Keratinocyte (primary cell): ENCODE results near the gene MYO19. TPM values are rescaled to one million over a fixed set of nuclear protein-coding genes. Genes with fewer than 3 reads are reported as not detected.

Experiments
- DNase-seq: peaks from one replicate; pipeline ENCODE4 v3.0.0-alpha.2; 2011; ENCODE audit warnings: low read depth, missing footprints, low spot score
- FAIRE-seq: peaks from 2 replicates; lab custom pipeline; 2011; peaks lifted over from hg19 to GRCh38; lab: Jason Lieb, UNC
- H2AFZ ChIP-seq: 2 replicates; pipeline ENCODE4 v1.6.0; 2012; ENCODE audit warnings: low read length, control low read depth, inconsistent platforms; ENCODE audit not compliant: control insufficient read depth
- H3K27ac ChIP-seq: 2 replicates; pipeline ENCODE4 v1.5.1; 2011; ENCODE audit warnings: low read length; ENCODE audit not compliant: control insufficient read depth, insufficient read depth
- H3K27me3 ChIP-seq: 3 replicates; pipeline ENCODE4 v1.6.0; 2011; ENCODE audit warnings: low read length; ENCODE audit not compliant: control insufficient read depth, insufficient read depth; ENCODE audit errors: extremely low read depth
- H3K36me3 ChIP-seq, 2 experiments: 2 replicates in 1 of 2; 3 replicates in 1 of 2; pipeline ENCODE4 v1.5.1; 2011; ENCODE audit warnings: low read length in 2 of 2, mild to moderate bottlenecking in 1 of 2; ENCODE audit not compliant: control insufficient read depth in 2 of 2, insufficient read depth in 2 of 2; ENCODE audit errors: extremely low read depth in 1 of 2
- H3K4me1 ChIP-seq: 3 replicates; pipeline ENCODE4 v1.5.1; 2011; ENCODE audit warnings: low read length; ENCODE audit not compliant: control insufficient read depth, insufficient read depth; ENCODE audit errors: extremely low read depth
- H3K4me2 ChIP-seq: 3 replicates; pipeline ENCODE4 v1.6.0; 2011; ENCODE audit warnings: low read depth, low read length; ENCODE audit not compliant: control insufficient read depth, insufficient read depth; ENCODE audit errors: extremely low read depth
- H3K4me3 ChIP-seq, 3 experiments: fragments of 200-600 bp in 1 of 3; sonication (generic) in 1 of 3; 2 replicates in 2 of 3; 3 replicates in 1 of 3; pipeline ENCODE4 v1.5.1; 2011 to 2016; ENCODE audit warnings: low read length in 3 of 3, mild to moderate bottlenecking in 3 of 3, control low read depth in 2 of 3, inconsistent platforms in 1 of 3, low read depth in 1 of 3, mixed read lengths in 1 of 3, mixed run types in 1 of 3, moderate library complexity in 1 of 3; ENCODE audit not compliant: control insufficient read depth in 2 of 3, insufficient read depth in 2 of 3; ENCODE audit errors: extremely low read depth in 1 of 3
- H3K79me2 ChIP-seq: 2 replicates; pipeline ENCODE4 v1.6.0; 2012; ENCODE audit warnings: low read length; ENCODE audit not compliant: control insufficient read depth, insufficient read depth
- H3K9ac ChIP-seq: 3 replicates; pipeline ENCODE4 v1.6.0; 2011; ENCODE audit warnings: low read length; ENCODE audit not compliant: control insufficient read depth, insufficient read depth; ENCODE audit errors: extremely low read depth
- H3K9me1 ChIP-seq: 3 replicates; pipeline ENCODE4 v1.6.0; 2011; ENCODE audit warnings: low read length; ENCODE audit not compliant: control insufficient read depth, insufficient read depth; ENCODE audit errors: extremely low read depth
- H3K9me3 ChIP-seq: 2 replicates; pipeline ENCODE4 v1.5.1; 2012; ENCODE audit warnings: low read depth, low read length; ENCODE audit not compliant: control insufficient read depth
- H4K20me1 ChIP-seq: 3 replicates; pipeline ENCODE4 v1.6.0; 2011; ENCODE audit warnings: low read length; ENCODE audit not compliant: control insufficient read depth, insufficient read depth; ENCODE audit errors: extremely low read depth
- CTCF ChIP-seq, 3 experiments: IDR thresholded peaks in 1 of 3; conservative IDR thresholded peaks in 1 of 3; optimal IDR thresholded peaks in 1 of 3; 2 replicates in 2 of 3; 3 replicates in 1 of 3; pipeline versions ENCODE3 to v1.5.1; 2011; ENCODE audit warnings: low read length in 3 of 3, mild to moderate bottlenecking in 3 of 3, moderate library complexity in 2 of 3, control low read depth in 1 of 3, inconsistent platforms in 1 of 3; ENCODE audit not compliant: insufficient read depth in 2 of 3; ENCODE audit errors: extremely low read depth in 1 of 3
- EZH2 ChIP-seq: IDR thresholded peaks from one replicate; pipeline ENCODE4 v1.6.1; 2012; ENCODE audit warnings: inconsistent platforms, mild to moderate bottlenecking, low read length, moderate library complexity
- dilution Hi-C: fragments of 300-500 bp; cut with MboI; formaldehyde crosslinking; loops from one replicate; pipeline ENCODE4 v1.7.0; 2020; ENCODE audit warnings: low sequenced_read_pairs; ENCODE audit not compliant: extremely low pct_ligation_motif_present
- polyA plus RNA-seq, 5 experiments: library from polyadenylated mRNA; depleted of rRNA in 3 of 5; stranded (reverse) in 3 of 5; stranded (forward) in 1 of 5; unstranded in 1 of 5; fragments of >200 nt; gene quantifications; 1 replicate in 1 of 5; 2 replicates in 3 of 5; 3 replicates in 1 of 5; pipeline versions ENCODE4 v1.2.1 to v1.2.3, GENCODE V29; 2011 to 2012; ENCODE audit warnings: missing spikeins in 2 of 5, low read depth in 1 of 5, low replicate concordance in 1 of 5

MYO19 gene
- polyA plus RNA-seq, 1 donor (not counting 4 experiments of a cell fraction or from before 2014, with no cell fraction given): 47.9 TPM

- Histone ChIP-seq H3K4me2 (peak overlapping the region; percentile 18), H3K4me3 (no peak overlapping the region), H4K20me1 (no peaks in the 10 kb centered on the region), H3K9me1 (peaks cover 4% of the 10 kb centered on the region), H3K36me3 (peaks cover 12 to 42% of the 10 kb centered on the region in 2 experiments), H3K27ac (peak overlapping the region; percentile 61), H3K9ac (no peak overlapping the region), H3K79me2 (peaks cover 18% of the 10 kb centered on the region), H3K27me3 (no peaks in the 10 kb centered on the region), H3K9me3 (no peaks in the 10 kb centered on the region), H2AFZ (no peak overlapping the region), H3K4me1 (peaks cover 36% of the 10 kb centered on the region)
- no peak for DNase-seq
- dilution Hi-C loops: no loop called here
- no peak for FAIRE-seq
- no peak for TF ChIP-seq EZH2
- no peak for TF ChIP-seq CTCF (optimal IDR thresholded peaks at IDR 0.05 in 1 of 3, IDR thresholded peaks at IDR 0.05 in 1 of 3, conservative IDR thresholded peaks at IDR 0.05 in 1 of 3; ENCODE audit: extremely low read depth in 1 of 3, insufficient read depth in 2 of 3, low read length in 3 of 3)
Observed at GRCh38 chr17:36525113-36525512, 9.6 kb downstream of the MYO19 start.

- no peak overlapping the region for H3K4me3 ChIP-seq
- dilution Hi-C loops: no loop called here
- TF ChIP-seq CTCF (optimal IDR thresholded peaks at IDR 0.05 in 1 of 3, IDR thresholded peaks at IDR 0.05 in 1 of 3, conservative IDR thresholded peaks at IDR 0.05 in 1 of 3; ENCODE audit: extremely low read depth in 1 of 3, insufficient read depth in 2 of 3, low read length in 3 of 3) (no peak), EZH2 (no peak)
- H3K9me3 ChIP-seq: no peaks in the 10 kb centered on the region
- H3K4me2 ChIP-seq: peak overlapping the region; percentile 31
- H3K27me3 ChIP-seq: no peaks in the 10 kb centered on the region
- no peaks in the 10 kb centered on the region for H4K20me1 ChIP-seq
- peak; percentile 84 for DNase-seq
- H3K9ac ChIP-seq: no peak overlapping the region
- peak overlapping the region; percentile 61 for H3K27ac ChIP-seq
- no peak overlapping the region for H2AFZ ChIP-seq
- peaks cover 18% of the 10 kb centered on the region for H3K79me2 ChIP-seq
- peaks cover 12 to 42% of the 10 kb centered on the region in 2 experiments for H3K36me3 ChIP-seq
- H3K4me1 ChIP-seq: peaks cover 30% of the 10 kb centered on the region
- FAIRE-seq: no peak
- H3K9me1 ChIP-seq: peaks cover 4% of the 10 kb centered on the region
Observed at GRCh38 chr17:36524428-36524876, 10.2 kb downstream of the MYO19 start.
